Endometrial microvascular endothelial cells (primary cell): ENCODE results near the gene BAIAP3. TPM values are rescaled to one million over a fixed set of nuclear protein-coding genes. Genes with fewer than 3 reads are reported as not detected.

Experiments used
- in situ Hi-C: cut with HindIII; loops from 2 replicates; pipeline ENCODE4 v1.10.0; 2017; ENCODE audit warnings: low sequenced_read_pairs, low pct_unique_long_range_greater_than_20kb; ENCODE audit errors: inconsistent ontology term
- total RNA-seq: library from RNA; depleted of rRNA; stranded (reverse); fragments of >200 nt; gene quantifications from one replicate; pipeline ENCODE4 v1.2.3, GENCODE V29; 2015; ENCODE audit errors: inconsistent ontology term

The BAIAP3 gene
- total RNA-seq, 1 donor from 2014 or later: 0.74 TPM

DNA sequence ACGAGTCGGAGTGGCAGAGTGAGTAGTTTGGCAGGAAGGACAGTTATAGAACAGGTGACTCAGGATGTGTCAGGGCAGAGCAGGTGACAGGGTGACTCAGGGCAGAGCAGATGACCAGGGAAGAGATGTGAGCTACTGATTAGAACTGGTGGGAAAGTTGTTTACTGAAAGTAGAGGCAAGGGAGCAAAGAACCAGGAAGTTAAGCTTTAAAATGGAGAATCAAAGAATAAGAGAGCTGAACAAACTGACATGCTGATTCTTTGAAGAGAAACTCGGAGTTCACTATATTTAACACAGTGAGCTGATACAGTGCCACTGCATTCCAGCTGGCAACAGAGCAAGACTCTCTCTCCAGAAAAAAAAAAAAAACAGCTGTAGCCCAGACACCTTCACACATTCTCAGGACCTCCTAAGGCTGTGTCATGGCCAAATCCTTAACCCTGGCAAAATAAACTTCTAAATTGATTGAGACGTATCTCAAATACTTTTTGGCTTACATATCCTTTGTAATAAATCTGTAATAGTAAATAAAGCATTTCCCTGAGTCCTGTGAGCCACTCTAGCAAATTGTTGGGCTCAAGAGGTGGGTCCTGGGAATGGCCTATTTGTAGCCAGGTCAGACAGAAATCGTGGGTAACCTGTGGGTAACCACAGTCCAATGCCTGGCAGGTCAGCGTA, 36.3 kb upstream of the BAIAP3 start:
- in situ Hi-C loops: no loop called here

DNA sequence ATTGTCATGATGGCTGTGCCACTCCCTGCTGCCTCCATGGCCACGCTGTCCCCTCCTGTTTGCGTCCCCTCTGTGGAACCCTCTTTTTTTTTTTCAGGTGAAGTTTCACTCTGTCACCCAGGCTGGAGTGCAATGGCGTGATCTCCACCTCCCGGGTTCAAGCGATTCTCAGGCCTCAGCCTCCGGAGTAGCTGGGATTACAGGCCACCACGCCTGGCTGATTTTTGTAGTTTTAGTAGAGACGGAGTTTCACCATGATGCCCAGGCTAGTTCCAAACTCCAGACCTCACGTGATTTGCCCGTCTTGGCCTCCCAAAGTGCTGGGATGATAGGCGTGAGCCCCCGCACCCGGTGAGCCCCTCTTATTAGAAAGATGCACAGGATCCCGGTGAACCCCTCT, 35.0 kb upstream of the BAIAP3 start:
- in situ Hi-C loops: no loop called here

- in situ Hi-C loops: no loop called here
Measured at GRCh38 chr16:1299012-1299867, 34.2 kb upstream of the BAIAP3 start.

GRCh38 chr16:1299868-1300203, 33.6 kb upstream of the BAIAP3 start:
- in situ Hi-C loops: no loop called here

GRCh38 chr16:1300664-1301476, 32.6 kb upstream of the BAIAP3 start:
- in situ Hi-C loops: no loop called here

GRCh38 chr16:1301562-1301961, 31.9 kb upstream of the BAIAP3 start:
- in situ Hi-C loops: no loop called here

- in situ Hi-C loops: no loop called here
Measured at GRCh38 chr16:1305823-1306222, 27.6 kb upstream of the BAIAP3 start.

DNA sequence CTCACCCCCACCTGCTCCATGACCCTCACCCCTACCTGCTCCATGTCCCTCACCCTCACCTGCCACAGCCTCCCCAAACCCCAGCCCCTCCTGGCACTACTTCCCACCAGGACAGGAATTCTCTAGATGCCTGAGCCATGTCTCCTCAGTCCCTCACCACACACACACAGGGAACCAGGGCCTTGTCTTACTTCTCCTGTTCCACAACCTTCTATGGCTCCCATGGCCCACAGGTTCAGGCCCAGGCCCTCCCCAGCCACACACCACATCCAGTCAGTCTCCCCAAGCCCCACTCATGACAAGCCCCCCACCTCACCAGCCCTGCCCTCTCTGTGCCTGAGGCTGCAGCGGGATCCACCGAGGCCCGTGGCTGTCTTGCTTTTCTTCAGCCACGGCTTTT, 27.1 kb upstream of the BAIAP3 start:
- in situ Hi-C loops: no loop called here

DNA sequence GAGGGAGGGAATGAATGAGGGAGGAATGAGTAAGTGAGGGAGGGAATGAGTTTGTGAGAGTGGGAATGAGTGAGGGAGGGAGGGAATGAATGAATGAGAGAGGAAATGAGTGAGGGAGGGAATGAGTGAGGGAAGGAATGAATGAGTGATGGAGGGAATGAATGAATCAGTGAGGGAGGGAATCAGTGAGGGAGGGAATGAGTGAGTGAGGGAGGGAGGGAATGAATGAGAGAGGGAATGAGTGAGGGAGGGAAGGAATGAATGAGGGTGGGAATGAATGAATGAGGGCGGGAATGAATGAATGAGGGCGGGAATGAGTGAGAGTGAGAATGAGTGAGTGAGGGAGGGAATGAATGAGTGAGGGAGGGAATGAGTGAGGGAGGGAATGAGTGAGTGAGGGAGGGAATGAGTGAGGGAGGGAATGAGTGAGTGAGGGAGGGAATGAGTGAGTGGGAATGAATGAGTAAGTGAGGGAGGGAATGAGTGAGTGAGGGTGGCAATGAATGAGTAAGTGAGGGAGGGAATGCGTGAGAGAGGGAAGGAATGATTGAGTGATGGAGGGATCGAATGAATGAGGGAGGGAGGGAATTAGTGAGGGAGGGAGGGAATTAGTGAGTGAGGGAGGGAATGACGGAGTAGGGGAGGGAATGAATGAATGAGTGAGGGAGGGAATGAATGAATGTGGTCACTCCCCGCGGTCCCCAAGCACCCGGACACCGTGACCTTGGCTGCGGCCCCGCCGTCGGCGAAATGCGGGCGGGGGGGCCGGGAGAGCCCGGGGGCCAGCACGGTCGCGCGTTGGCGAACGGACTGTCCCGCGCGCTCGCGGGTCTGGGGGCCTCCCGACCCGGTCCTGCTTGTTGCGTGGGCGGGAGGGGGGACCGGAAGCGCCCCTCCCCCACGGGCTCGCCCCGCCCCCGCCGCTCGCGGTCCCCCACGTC, 25.1 kb upstream of the BAIAP3 start:
- in situ Hi-C loops: no loop called here

- in situ Hi-C loops: no loop called here
Measured at GRCh38 chr16:1308977-1309885, 24.2 kb upstream of the BAIAP3 start, which contains the start of gene UBE2I. UBE2I (plus strand) TSS chr16:1309636; CDS start chr16:1314031, 4,395 bp downstream.

GRCh38 chr16:1309888-1310831, 23.3 kb upstream of the BAIAP3 start:
- in situ Hi-C loops: no loop called here

DNA sequence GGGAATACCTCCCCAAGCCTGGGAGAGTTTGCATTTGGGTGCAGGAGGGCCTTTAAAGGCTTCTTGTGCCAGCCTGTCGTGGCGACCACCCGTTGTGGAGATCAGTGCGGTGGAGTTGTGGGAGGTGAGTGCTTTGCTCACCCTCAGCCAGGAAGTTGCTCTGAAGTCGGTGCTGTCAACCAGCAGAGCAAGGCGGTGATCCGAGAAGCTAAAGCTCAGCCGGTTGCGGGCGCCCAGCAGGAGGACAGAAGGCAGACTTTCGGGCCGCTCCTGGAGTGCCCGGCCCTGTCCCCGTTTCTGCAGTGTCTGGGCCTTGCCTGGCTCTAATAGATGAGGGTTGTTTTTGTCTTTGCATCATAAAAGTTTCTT, 22.6 kb upstream of the BAIAP3 start:
- in situ Hi-C loops: no loop called here

GRCh38 chr16:1311212-1311737, 22.2 kb upstream of the BAIAP3 start:
- in situ Hi-C loops: no loop called here

GRCh38 chr16:1311738-1312466, 21.5 kb upstream of the BAIAP3 start:
- in situ Hi-C loops: no loop called here

DNA sequence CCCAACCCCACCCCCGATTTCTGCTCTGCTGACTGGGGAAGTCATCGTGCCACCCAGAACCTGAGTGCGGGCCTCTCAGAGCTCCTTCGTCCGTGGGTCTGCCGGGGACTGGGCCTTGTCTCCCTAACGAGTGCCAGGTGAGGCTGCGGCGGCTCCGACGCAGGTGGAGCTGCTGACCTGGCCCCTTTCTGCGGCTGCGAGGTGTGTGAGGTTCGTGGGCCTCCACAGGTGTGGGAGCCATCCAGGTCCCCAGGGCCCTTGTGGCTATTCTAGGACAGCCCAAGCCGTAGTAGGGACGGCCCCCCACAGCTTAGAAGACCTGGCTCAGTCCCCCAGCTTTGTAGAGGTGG, 21.0 kb upstream of the BAIAP3 start:
- in situ Hi-C loops: no loop called here

- in situ Hi-C loops: no loop called here
Measured at GRCh38 chr16:1312903-1313302, 20.5 kb upstream of the BAIAP3 start.
